AG10803 (cell line): ENCODE results near the gene DMRT3.
A peak's percentile ranks its signal among the peaks of the same experiment; 100 is the strongest.

Experiments used
- DNase-seq: peaks from one replicate; pipeline ENCODE4 v3.0.0; 2010; ENCODE audit warnings: low read depth
- H3K4me3 ChIP-seq: 2 replicates; pipeline ENCODE4 v1.5.1; 2011; ENCODE audit warnings: mild to moderate bottlenecking, low read length, control low read depth
- TF ChIP-seq, protein P1 (sequence below): conservative IDR thresholded peaks from 2 replicates; pipeline ENCODE4 v1.5.1; 2011; ENCODE audit warnings: mild to moderate bottlenecking, low read length, control low read depth, inconsistent platforms

The DMRT3 gene

DNA sequence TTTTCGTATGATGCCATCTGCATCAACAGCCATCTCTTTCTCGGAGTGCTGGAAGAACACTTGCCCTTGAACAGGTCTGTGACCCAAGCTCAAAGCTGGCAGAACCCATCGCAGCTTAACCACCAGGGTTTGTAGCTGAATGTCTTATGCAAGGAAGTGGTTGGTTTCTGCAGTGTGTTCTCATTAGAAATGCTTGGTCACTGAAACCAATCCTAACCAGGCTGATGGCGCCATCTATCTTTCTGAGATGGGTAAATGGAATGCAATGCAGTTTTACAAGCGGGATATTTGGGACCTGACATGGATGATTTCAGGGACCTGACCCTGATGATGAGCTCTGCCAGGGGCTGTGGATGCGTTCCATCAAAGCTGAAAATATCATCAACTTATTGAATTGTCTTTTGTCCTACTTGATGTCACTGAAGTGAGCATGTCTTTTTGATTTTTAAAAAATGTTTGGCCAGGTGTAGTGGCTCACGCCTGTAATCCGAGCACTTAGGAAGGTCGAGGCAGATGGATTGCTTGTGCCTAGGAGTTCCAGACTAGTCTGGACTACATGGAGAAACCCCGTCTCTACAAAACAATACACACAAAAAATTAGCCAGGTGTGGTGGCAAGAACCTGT lies 28.7 kb downstream of the DMRT3 start:
- TF ChIP-seq, protein P1, sequence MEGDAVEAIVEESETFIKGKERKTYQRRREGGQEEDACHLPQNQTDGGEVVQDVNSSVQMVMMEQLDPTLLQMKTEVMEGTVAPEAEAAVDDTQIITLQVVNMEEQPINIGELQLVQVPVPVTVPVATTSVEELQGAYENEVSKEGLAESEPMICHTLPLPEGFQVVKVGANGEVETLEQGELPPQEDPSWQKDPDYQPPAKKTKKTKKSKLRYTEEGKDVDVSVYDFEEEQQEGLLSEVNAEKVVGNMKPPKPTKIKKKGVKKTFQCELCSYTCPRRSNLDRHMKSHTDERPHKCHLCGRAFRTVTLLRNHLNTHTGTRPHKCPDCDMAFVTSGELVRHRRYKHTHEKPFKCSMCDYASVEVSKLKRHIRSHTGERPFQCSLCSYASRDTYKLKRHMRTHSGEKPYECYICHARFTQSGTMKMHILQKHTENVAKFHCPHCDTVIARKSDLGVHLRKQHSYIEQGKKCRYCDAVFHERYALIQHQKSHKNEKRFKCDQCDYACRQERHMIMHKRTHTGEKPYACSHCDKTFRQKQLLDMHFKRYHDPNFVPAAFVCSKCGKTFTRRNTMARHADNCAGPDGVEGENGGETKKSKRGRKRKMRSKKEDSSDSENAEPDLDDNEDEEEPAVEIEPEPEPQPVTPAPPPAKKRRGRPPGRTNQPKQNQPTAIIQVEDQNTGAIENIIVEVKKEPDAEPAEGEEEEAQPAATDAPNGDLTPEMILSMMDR = peak; percentile 72
- peak; percentile 62 for DNase-seq
- no peak overlapping the region for H3K4me3 ChIP-seq

DNA sequence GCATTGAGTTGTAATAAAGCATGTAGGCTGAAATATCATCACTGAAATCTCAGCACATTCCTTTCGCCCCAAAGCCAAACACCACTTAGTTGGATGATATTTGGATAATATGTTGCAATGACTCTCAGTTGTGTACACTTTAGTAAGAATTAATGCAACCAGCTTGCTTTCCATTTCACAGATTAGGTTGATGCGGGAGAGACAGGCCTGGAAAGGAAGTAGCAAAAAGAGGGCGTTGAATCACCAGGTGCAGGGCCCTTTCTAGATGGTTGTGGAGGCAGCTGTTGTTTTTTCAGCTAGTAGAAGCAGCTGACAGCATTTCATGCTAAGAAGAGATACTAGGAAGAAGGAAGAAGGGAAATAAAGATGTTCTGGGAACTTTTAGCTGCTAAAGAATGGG lies 30.9 kb downstream of the DMRT3 start:
- TF ChIP-seq, protein P1 = no peak
- H3K4me3 ChIP-seq = no peak overlapping the region
- DNase-seq = no peak

GRCh38 chr9:1008216-1008615 lies 31.8 kb downstream of the DMRT3 start:
- TF ChIP-seq, protein P1 = no peak
- DNase-seq = peak; percentile 9
- no peak overlapping the region for H3K4me3 ChIP-seq

GRCh38 chr9:1009101-1009707 lies 32.7 kb downstream of the DMRT3 start:
- DNase-seq = peak; percentile 67
- H3K4me3 ChIP-seq = no peak overlapping the region
- TF ChIP-seq, protein P1 = peak; percentile 97

- DNase-seq = no peak
- H3K4me3 ChIP-seq = no peak overlapping the region
- TF ChIP-seq, protein P1 = no peak
These were observed 36.6 kb downstream of the DMRT3 start for GRCh38 chr9:1013021-1013420.

DNA sequence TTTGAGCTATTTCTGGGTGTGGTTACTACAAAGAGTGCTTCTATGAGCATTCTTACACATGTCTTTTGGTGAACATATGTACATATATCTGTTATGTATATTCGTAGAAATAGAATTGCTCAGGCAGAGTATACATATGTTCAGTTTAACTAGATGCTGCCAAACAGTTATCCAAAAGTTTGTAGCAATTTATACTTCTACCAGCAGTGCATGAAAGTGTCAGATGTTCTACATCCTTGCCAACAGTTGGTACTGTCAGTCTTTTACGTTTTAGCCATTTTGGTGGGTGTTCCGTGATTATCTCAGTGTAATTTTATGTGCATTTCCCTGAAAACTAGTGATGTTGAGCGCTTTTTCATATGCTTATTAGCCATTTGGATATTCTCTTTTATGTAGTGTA lies 37.8 kb downstream of the DMRT3 start:
- no peak overlapping the region for H3K4me3 ChIP-seq
- TF ChIP-seq, protein P1 = no peak
- DNase-seq = no peak

DNA sequence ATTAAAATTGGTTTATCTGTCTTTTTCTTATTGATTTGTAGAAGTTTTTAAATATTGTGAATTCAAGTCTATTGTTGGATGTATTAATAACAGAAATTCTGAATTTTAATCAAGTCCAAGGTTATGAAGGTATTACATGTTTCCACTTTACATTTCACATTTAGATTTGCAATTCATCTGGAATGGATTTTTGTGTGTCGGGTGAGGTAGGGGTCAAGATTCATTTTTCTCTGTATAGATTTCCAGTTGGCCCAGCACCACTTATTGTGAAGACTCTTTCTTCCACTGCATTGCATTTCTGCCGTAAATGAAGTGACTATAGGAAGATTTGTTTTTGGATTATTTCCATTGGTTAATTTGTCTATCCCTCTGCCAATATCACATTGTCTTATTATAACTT lies 38.2 kb downstream of the DMRT3 start:
- H3K4me3 ChIP-seq = no peak overlapping the region
- TF ChIP-seq, protein P1 = no peak
- no peak for DNase-seq
